Ammon's horn (tissue), 1 donor: ENCODE measurements around the gene RABIF.
"Not testable (repeated sequence)": the region's sequence is repeated elsewhere in the genome, so short reads cannot be mapped to it uniquely, and the experiment has no call there.

Experiments
- DNase-seq: peaks from one replicate; pipeline ENCODE4 v3.0.0-alpha.2; 2016; ENCODE audit warnings: low spot score

Gene RABIF

GRCh38 chr1:202834771-202835547, 54.0 kb downstream of the RABIF start:
- DNase-seq: no peak

GRCh38 chr1:202831906-202832305, 57.0 kb downstream of the RABIF start:
- DNase-seq: no peak

GRCh38 chr1:202829223-202829622, 59.7 kb downstream of the RABIF start:
- not testable (repeated sequence) for DNase-seq
